ENCODE measurements around the gene PKIB. TPM values are rescaled to one million over a fixed set of nuclear protein-coding genes. Genes with fewer than 3 reads are reported as not detected.

PKIB gene
- total and polyA plus RNA-seq, 10 of the 15 experiments (the other 5 are each of a cell fraction or from before 2014, with no cell fraction given): 0.20 to 1.8 (median 0.87) TPM

DNA sequence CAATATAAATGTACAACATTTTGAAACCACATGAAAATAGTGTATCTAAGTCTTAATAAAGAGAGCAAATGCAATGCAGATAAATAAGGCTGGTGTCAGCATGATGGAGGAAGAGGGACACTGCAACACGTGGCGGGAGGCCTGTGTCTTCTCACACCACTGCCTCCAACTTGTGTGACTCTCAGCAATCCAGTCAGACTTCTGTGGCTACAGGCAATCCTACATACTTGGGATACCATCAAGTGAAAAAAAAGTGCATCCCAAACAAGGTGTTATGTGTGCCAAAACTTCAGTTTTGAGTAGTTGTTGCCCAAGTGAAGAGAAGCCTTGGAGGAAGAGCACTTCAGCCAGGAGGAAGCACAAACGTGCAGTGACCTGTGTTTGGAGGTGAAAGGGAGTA, 68.6 kb downstream of the PKIB start:
- H3K79me2 ChIP-seq (ENCODE audit: control insufficient read depth, insufficient read depth, low read length): no peaks in the 10 kb centered on the region
- ChIA-PET SMC1A (ENCODE audit: uncharacterized antibody, unreplicated experiment) (interaction anchor here (0.8 kb wide), 1 partner anchor 32 kb away, joined by 3 read pairs; no protein-coding TSS in a partner anchor), CTCF (interaction anchor here (1.0 kb wide), 1 partner anchor 52 kb away, joined by 3 read pairs; no protein-coding TSS in a partner anchor), RAD21 (ENCODE audit: unreplicated experiment) (interaction anchor here (1.2 kb wide), 1 partner anchor 192 kb away, joined by 3 read pairs; no protein-coding TSS in a partner anchor), POLR2A (no interaction called here)
- H3K27ac ChIP-seq (ENCODE audit: control insufficient read depth, insufficient read depth): no peak overlapping the region
- no peaks in the 10 kb centered on the region for H3K36me3 ChIP-seq (ENCODE audit: control insufficient read depth in 2 of 2, insufficient read depth in 2 of 2, low read length in 1 of 2)
- in situ Hi-C loops (cut with MboI) (no loop called here), intact Hi-C loops (cut with micrococcal nuclease; ENCODE audit: unreplicated experiment) (no loop called here)
- no peaks in the 10 kb centered on the region for H3K27me3 ChIP-seq (replicated peaks in 1 of 2; ENCODE audit: control insufficient read depth in 2 of 2, insufficient read depth in 2 of 2, low read length in 1 of 2)
- FAIRE-seq (no peak), DNase-seq (ENCODE audit: low read depth, low spot score) (no peak), ATAC-seq (no peak)
- BruUV-seq (replicated peaks): no TSS peak
- H2AFZ ChIP-seq (ENCODE audit: control insufficient read depth, low read depth, low read length): no peak overlapping the region
- no peaks in the 10 kb centered on the region for H4K20me1 ChIP-seq (ENCODE audit: control insufficient read depth, insufficient read depth)
- no peak overlapping the region for H3K4me2 ChIP-seq (ENCODE audit: control insufficient read depth, insufficient read depth)
- H3K4me1 ChIP-seq (ENCODE audit: control insufficient read depth, insufficient read depth, low read length): no peaks in the 10 kb centered on the region
- 13% methylated on average over 3 of the region's 3 CpGs for WGBS (ENCODE audit: insufficient coverage, insufficient replicate concordance, low lambda C conversion rate, missing lambda C conversion rate)
- H3K9ac ChIP-seq (ENCODE audit: control insufficient read depth, insufficient read depth, low read length): no peak overlapping the region
- no peaks in the 10 kb centered on the region for H3K9me3 ChIP-seq (replicated peaks; ENCODE audit: control insufficient read depth, insufficient read depth, low read length)
- H3K4me3 ChIP-seq: no peak overlapping the region
- TF ChIP-seq FOXM1 (IDR thresholded peaks at IDR 0.05; ENCODE audit: low read depth, low read length) (no peak), ZNF207 (IDR thresholded peaks at IDR 0.05; ENCODE audit: borderline replicate concordance) (no peak), WRNIP1 (IDR thresholded peaks at IDR 0.05; ENCODE audit: borderline replicate concordance, low read depth, low read length) (no peak), TCF12 (IDR thresholded peaks at IDR 0.05; ENCODE audit: low read depth, low read length) (no peak)

DNA sequence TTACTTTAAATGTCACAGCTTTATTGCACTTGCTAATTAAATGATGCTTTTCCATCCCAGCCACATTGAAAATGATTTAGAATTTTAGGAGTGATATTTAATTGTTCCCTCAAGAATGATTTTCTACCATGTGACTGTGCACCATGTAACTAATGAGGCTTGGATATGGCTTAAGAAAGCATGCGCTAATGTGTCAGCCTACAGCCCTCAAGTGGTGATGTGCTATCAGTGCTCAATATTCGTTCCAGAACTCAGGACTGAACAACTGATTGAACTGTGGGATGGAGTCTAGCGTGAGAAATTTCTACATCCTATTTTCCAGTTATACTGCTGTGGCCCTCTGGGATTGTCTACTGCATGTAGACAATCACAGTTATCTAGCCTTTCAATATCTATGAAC, 71.5 kb downstream of the PKIB start:
- WGBS (ENCODE audit: insufficient coverage, insufficient replicate concordance, low lambda C conversion rate, missing lambda C conversion rate): 23% methylated on average over 3 of the region's 3 CpGs
- no peak overlapping the region for H2AFZ ChIP-seq (ENCODE audit: control insufficient read depth, low read depth, low read length)
- no peak overlapping the region for H3K9ac ChIP-seq (ENCODE audit: control insufficient read depth, insufficient read depth, low read length)
- H3K36me3 ChIP-seq (ENCODE audit: control insufficient read depth in 2 of 2, insufficient read depth in 2 of 2, low read length in 1 of 2): no peaks in the 10 kb centered on the region
- no peaks in the 10 kb centered on the region for H3K4me1 ChIP-seq (ENCODE audit: control insufficient read depth, insufficient read depth, low read length)
- H3K4me3 ChIP-seq: no peak overlapping the region
- H3K27me3 ChIP-seq (replicated peaks in 1 of 2; ENCODE audit: control insufficient read depth in 2 of 2, insufficient read depth in 2 of 2, low read length in 1 of 2): no peaks in the 10 kb centered on the region
- FAIRE-seq (no peak), DNase-seq (ENCODE audit: low read depth, low spot score) (no peak), ATAC-seq (no peak)
- no peaks in the 10 kb centered on the region for H3K79me2 ChIP-seq (ENCODE audit: control insufficient read depth, insufficient read depth, low read length)
- H3K4me2 ChIP-seq (ENCODE audit: control insufficient read depth, insufficient read depth): no peak overlapping the region
- H3K27ac ChIP-seq (ENCODE audit: control insufficient read depth, insufficient read depth): no peak overlapping the region
- BruUV-seq (replicated peaks): no TSS peak
- in situ Hi-C loops (cut with MboI) (no loop called here), intact Hi-C loops (cut with micrococcal nuclease; ENCODE audit: unreplicated experiment) (no loop called here)
- POLR2A ChIA-PET: no interaction called here
- CTCF ChIA-PET: no interaction called here
- H4K20me1 ChIP-seq (ENCODE audit: control insufficient read depth, insufficient read depth): no peaks in the 10 kb centered on the region
- RAD21 ChIA-PET (ENCODE audit: unreplicated experiment): interaction anchor here (1.6 kb wide), 1 partner anchor 22 kb away, joined by 3 read pairs; no protein-coding TSS in a partner anchor
- no peaks in the 10 kb centered on the region for H3K9me3 ChIP-seq (replicated peaks; ENCODE audit: control insufficient read depth, insufficient read depth, low read length)
- SMC1A ChIA-PET (ENCODE audit: uncharacterized antibody, unreplicated experiment): interaction anchor here (0.6 kb wide), 1 partner anchor 13 kb away, joined by 3 read pairs; no protein-coding TSS in a partner anchor
- TF ChIP-seq TARDBP (IDR thresholded peaks at IDR 0.05; ENCODE audit: borderline replicate concordance) (no peak), ASH2L (IDR thresholded peaks at IDR 0.05; ENCODE audit: borderline replicate concordance, low read depth) (no peak), POLR2AphosphoS2 (IDR thresholded peaks at IDR 0.05; ENCODE audit: low read depth, low read length) (no peak), EP300 (IDR thresholded peaks at IDR 0.05; ENCODE audit: borderline replicate concordance in 1 of 2, control insufficient read depth in 1 of 2, low read depth in 2 of 2, low read length in 2 of 2) (no peak), RBBP5 (conservative IDR thresholded peaks at IDR 0.05) (no peak), JUND (IDR thresholded peaks at IDR 0.05; ENCODE audit: low read depth, low read length) (no peak), RAD51 (IDR thresholded peaks at IDR 0.05) (no peak)
- TF ChIP-seq, protein P1, sequence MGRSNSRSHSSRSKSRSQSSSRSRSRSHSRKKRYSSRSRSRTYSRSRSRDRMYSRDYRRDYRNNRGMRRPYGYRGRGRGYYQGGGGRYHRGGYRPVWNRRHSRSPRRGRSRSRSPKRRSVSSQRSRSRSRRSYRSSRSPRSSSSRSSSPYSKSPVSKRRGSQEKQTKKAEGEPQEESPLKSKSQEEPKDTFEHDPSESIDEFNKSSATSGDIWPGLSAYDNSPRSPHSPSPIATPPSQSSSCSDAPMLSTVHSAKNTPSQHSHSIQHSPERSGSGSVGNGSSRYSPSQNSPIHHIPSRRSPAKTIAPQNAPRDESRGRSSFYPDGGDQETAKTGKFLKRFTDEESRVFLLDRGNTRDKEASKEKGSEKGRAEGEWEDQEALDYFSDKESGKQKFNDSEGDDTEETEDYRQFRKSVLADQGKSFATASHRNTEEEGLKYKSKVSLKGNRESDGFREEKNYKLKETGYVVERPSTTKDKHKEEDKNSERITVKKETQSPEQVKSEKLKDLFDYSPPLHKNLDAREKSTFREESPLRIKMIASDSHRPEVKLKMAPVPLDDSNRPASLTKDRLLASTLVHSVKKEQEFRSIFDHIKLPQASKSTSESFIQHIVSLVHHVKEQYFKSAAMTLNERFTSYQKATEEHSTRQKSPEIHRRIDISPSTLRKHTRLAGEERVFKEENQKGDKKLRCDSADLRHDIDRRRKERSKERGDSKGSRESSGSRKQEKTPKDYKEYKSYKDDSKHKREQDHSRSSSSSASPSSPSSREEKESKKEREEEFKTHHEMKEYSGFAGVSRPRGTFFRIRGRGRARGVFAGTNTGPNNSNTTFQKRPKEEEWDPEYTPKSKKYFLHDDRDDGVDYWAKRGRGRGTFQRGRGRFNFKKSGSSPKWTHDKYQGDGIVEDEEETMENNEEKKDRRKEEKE (IDR thresholded peaks at IDR 0.05): no peak
- TF ChIP-seq, protein P2, sequence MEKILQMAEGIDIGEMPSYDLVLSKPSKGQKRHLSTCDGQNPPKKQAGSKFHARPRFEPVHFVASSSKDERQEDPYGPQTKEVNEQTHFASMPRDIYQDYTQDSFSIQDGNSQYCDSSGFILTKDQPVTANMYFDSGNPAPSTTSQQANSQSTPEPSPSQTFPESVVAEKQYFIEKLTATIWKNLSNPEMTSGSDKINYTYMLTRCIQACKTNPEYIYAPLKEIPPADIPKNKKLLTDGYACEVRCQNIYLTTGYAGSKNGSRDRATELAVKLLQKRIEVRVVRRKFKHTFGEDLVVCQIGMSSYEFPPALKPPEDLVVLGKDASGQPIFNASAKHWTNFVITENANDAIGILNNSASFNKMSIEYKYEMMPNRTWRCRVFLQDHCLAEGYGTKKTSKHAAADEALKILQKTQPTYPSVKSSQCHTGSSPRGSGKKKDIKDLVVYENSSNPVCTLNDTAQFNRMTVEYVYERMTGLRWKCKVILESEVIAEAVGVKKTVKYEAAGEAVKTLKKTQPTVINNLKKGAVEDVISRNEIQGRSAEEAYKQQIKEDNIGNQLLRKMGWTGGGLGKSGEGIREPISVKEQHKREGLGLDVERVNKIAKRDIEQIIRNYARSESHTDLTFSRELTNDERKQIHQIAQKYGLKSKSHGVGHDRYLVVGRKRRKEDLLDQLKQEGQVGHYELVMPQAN (conservative IDR thresholded peaks at IDR 0.05): no peak

Measured in GM12878 (cell line).